HG03558 (cell line): ENCODE data around the gene GPC6.
"Not testable (repeated sequence)": the region's sequence is repeated elsewhere in the genome, so short reads cannot be mapped to it uniquely, and the experiment has no call there.

Experiments used
- ATAC-seq: cut with Tn5 transposase; IDR thresholded peaks from one replicate; pipeline ENCODE4 v1.9.1; 2021; ENCODE audit warnings: moderate number of reproducible peaks; ENCODE audit not compliant: unreplicated experiment; ENCODE audit errors: extremely low read depth

GPC6 gene

GRCh38 chr13:94286581-94286980 lies 1060.0 kb downstream of the GPC6 start:
- no peak for ATAC-seq

GRCh38 chr13:94291631-94292322 lies 1065.2 kb downstream of the GPC6 start:
- no peak for ATAC-seq

GRCh38 chr13:94292323-94292640 lies 1065.7 kb downstream of the GPC6 start:
- no peak for ATAC-seq

- ATAC-seq, result no peak
These were observed 1069.9 kb downstream of the GPC6 start for GRCh38 chr13:94296471-94296870.

- no peak for ATAC-seq
These were observed 1071.7 kb downstream of the GPC6 start for GRCh38 chr13:94298346-94298745.

GRCh38 chr13:94300401-94300800 lies 1073.8 kb downstream of the GPC6 start:
- no peak for ATAC-seq

GRCh38 chr13:94301487-94301886 lies 1074.9 kb downstream of the GPC6 start:
- no peak for ATAC-seq

GRCh38 chr13:94302847-94303565 lies 1076.4 kb downstream of the GPC6 start:
- not testable (repeated sequence) for ATAC-seq

- no peak for ATAC-seq
These were observed 1077.1 kb downstream of the GPC6 start for GRCh38 chr13:94303644-94304174.

GRCh38 chr13:94305033-94305432 lies 1078.4 kb downstream of the GPC6 start:
- ATAC-seq, result no peak

GRCh38 chr13:94305463-94305862 lies 1078.9 kb downstream of the GPC6 start:
- no peak for ATAC-seq

- ATAC-seq, result no peak
These were observed 1079.3 kb downstream of the GPC6 start for GRCh38 chr13:94305934-94306333.

GRCh38 chr13:94308832-94309231 lies 1082.2 kb downstream of the GPC6 start:
- ATAC-seq, result no peak

- no peak for ATAC-seq
These were observed 1083.0 kb downstream of the GPC6 start for GRCh38 chr13:94309576-94309975.

- ATAC-seq, result no peak
These were observed 1083.6 kb downstream of the GPC6 start for GRCh38 chr13:94309997-94310855.

- no peak for ATAC-seq
These were observed 1085.3 kb downstream of the GPC6 start for GRCh38 chr13:94311893-94312292.

GRCh38 chr13:94312511-94313216 lies 1086.1 kb downstream of the GPC6 start:
- ATAC-seq, result peak; percentile 69

GRCh38 chr13:94313321-94313910 lies 1086.8 kb downstream of the GPC6 start:
- no peak for ATAC-seq

GRCh38 chr13:94313926-94314325 lies 1087.3 kb downstream of the GPC6 start:
- ATAC-seq, result no peak

- ATAC-seq, result no peak
These were observed 1088.6 kb downstream of the GPC6 start for GRCh38 chr13:94315188-94315587.
